GM12892 (cell line): ENCODE measurements around the gene CEP164.
"Not testable (repeated sequence)": the region's sequence is repeated elsewhere in the genome, so short reads cannot be mapped to it uniquely, and the experiment has no call there.

ENCODE experiments used
- DNase-seq: peaks from one replicate; pipeline ENCODE4 v3.0.0; 2011; ENCODE audit not compliant: insufficient read length
- FAIRE-seq: peaks from 2 replicates; lab custom pipeline; 2011; peaks lifted over from hg19 to GRCh38; lab: Jason Lieb, UNC
- POLR2A ChIP-seq: IDR thresholded peaks from 2 replicates; pipeline ENCODE4 v1.6.1; 2011; ENCODE audit warnings: low read depth, low read length, control low read depth
- POLR2AphosphoS5 ChIP-seq: IDR thresholded peaks from 2 replicates; pipeline ENCODE4 v1.6.1; 2011; ENCODE audit warnings: low read depth, low read length, control low read depth
- TAF1 ChIP-seq: IDR thresholded peaks from 2 replicates; pipeline ENCODE4 v1.6.1; 2011; ENCODE audit warnings: low read depth, mild to moderate bottlenecking, control low read depth, low read length, borderline replicate concordance

Gene CEP164

GRCh38 chr11:117442049-117442868 lies 114.6 kb downstream of the CEP164 start:
- FAIRE-seq: peak; percentile 79
- TF ChIP-seq TAF1: no peak
- TF ChIP-seq POLR2A: no peak
- no peak for TF ChIP-seq POLR2AphosphoS5
- no peak for DNase-seq

- DNase-seq (no peak), FAIRE-seq (no peak)
- TF ChIP-seq POLR2AphosphoS5 (no peak), POLR2A (no peak), TAF1 (no peak)
These were observed 115.2 kb downstream of the CEP164 start for GRCh38 chr11:117442869-117443239.

GRCh38 chr11:117443266-117444186 lies 115.9 kb downstream of the CEP164 start:
- no peak for TF ChIP-seq TAF1
- no peak for TF ChIP-seq POLR2A
- no peak for TF ChIP-seq POLR2AphosphoS5

GRCh38 chr11:117444256-117444655 lies 116.6 kb downstream of the CEP164 start:
- no peak for FAIRE-seq
- no peak for DNase-seq
- no peak for TF ChIP-seq POLR2AphosphoS5
- TF ChIP-seq TAF1: no peak
- TF ChIP-seq POLR2A: no peak

More at GRCh38 chr11:117443266-117444186, 115.9 kb downstream of the CEP164 start:
- DNase-seq (no peak), FAIRE-seq (peak; percentile 46)

GRCh38 chr11:117444711-117445658 lies 117.3 kb downstream of the CEP164 start:
- FAIRE-seq (no peak), DNase-seq (no peak)
- TF ChIP-seq POLR2A (no peak), TAF1 (no peak), POLR2AphosphoS5 (no peak)

GRCh38 chr11:117449111-117449693 lies 121.5 kb downstream of the CEP164 start:
- TF ChIP-seq POLR2A (no peak), POLR2AphosphoS5 (no peak), TAF1 (no peak)
- DNase-seq (no peak), FAIRE-seq (no peak)

GRCh38 chr11:117453886-117454563 lies 126.4 kb downstream of the CEP164 start:
- TF ChIP-seq POLR2AphosphoS5 (no peak), TAF1 (no peak), POLR2A (no peak)
- FAIRE-seq (peak; percentile 24), DNase-seq (no peak)

GRCh38 chr11:117454564-117454917 lies 126.9 kb downstream of the CEP164 start:
- no peak for FAIRE-seq
- TF ChIP-seq POLR2AphosphoS5 (no peak), POLR2A (no peak), TAF1 (no peak)
- DNase-seq: no peak

- DNase-seq (no peak), FAIRE-seq (peak; percentile 99)
- 0 out of 2 replicates have a peak, but pooled peaks have one; percentile 37 for TF ChIP-seq POLR2AphosphoS5
- no peak for TF ChIP-seq TAF1
- TF ChIP-seq POLR2A: 0 out of 2 replicates have a peak, but pooled peaks have one; percentile 27
These were observed 128.5 kb downstream of the CEP164 start for GRCh38 chr11:117456027-117456720.

GRCh38 chr11:117456721-117457029 lies 129.0 kb downstream of the CEP164 start:
- not testable (repeated sequence) for DNase-seq, FAIRE-seq
